Sigmoid colon (tissue), 4 donors: ENCODE measurements around the gene PDK2.

Experiments used
- CTCF ChIP-seq, 4 experiments: fragments of 450-650 bp in 3 of 4; fragments of 200-600 bp in 1 of 4; IDR thresholded peaks; one replicate each; pipeline ENCODE4 v1.5.1; 2016 to 2019; ENCODE audit warnings: antibody characterized with exemption in 4 of 4, mild to moderate bottlenecking in 3 of 4, moderate library complexity in 2 of 4
- EP300 ChIP-seq, 4 donors: sonication (generic); formaldehyde crosslinking; IDR thresholded peaks; one replicate each; pipeline ENCODE4 v1.6.1; 2017; ENCODE audit warnings: antibody characterized with exemption in 4 of 4
- POLR2A ChIP-seq, 2 donors: fragments of 450-650 bp; IDR thresholded peaks; one replicate each; pipeline ENCODE4 v1.6.1; 2016; ENCODE audit warnings: antibody characterized with exemption in 2 of 2, mild to moderate bottlenecking in 2 of 2, moderate library complexity in 2 of 2
- POLR2AphosphoS5 ChIP-seq, 4 donors: sonication (generic); formaldehyde crosslinking; IDR thresholded peaks; one replicate each; pipeline ENCODE4 v1.6.1; 2017; ENCODE audit warnings: antibody characterized with exemption in 4 of 4

- TF ChIP-seq CTCF (IDR thresholded peaks at IDR 0.05) (no peak), POLR2A (IDR thresholded peaks at IDR 0.05) (no peak), POLR2AphosphoS5 (IDR thresholded peaks at IDR 0.05) (no peak), EP300 (IDR thresholded peaks at IDR 0.05) (no peak)
These were observed 5.1 kb upstream of the PDK2 start for GRCh38 chr17:50090071-50090470.
